ENCODE measurements around the gene RIPOR3.
"Not testable (repeated sequence)": the region's sequence is repeated elsewhere in the genome, so short reads cannot be mapped to it uniquely, and the experiment has no call there.

RIPOR3 gene

DNA sequence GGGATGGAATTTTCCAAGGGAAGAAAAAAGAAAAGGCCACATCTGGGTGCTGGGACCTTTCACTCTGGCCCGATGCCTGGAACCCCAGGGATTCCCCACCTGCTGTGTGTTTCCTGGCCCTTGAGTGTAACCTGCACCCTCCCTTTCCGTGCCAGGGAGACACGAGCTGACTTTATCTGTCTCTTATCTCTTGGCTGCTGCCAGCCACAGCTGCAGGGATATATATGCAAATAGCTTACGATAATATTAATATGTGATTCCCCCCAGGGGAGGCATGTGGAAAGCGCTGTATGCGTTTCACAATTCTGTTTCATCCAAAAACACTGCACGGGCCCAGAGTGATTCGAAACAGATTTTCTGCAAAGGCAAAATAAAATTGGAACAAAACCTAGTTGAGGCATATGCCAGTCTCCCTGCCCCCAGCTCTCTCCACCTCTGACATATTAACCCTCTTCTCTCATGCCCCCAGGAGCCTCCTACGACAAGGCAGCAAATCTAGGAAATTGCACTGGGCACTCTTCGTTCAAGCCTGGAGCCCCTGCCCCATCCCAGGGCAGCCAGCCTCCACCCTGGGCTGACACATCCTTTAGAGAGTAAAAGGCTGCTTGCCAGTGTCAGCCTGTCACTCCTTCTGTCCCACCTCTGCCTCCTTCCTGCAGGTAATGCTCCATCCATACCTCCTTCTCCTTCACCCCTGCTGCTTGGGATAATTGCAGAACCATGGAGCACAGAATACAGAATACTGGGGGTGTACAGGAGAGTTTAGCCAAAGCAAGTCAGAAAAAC lies 1.3 kb downstream of the RIPOR3 start:
- DNase-seq = peak in 1 of 42 donors; percentile 15
- intact Hi-C loops (cut with DNase I) = no loop called here

DNA sequence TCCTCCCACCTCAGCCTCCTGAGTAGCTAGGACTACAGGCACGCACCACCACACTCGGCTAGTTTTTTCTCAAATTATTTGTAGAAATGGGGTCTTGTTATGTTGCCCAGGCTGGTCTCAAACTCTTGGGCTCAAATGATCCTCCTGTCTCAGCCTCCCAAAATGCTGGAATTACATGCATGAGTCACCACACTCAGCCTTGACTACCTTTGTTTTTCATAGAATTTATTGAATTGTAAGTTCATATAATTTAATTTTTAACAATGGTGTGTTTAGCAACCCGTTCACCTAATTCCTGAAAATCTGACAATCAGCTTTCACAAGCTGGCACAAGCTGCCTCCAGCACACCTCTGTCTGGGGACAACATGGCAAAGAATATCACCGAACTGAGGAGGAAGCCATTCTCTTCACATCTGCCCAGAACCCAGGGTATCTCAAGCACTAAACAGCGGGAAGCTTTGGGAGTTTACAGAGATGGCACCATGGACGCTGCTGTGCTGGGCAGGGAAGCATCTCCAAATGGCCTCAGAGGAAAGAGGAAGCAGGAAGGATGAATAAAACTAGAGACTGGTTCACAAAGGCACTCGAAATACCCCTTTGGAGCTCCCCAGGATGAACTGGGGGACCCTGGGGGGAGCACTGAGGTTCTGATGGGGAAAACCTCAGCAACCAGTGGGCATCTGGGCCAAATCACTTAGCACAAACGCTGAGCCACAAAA lies 2.9 kb downstream of the RIPOR3 start:
- intact Hi-C loops (cut with DNase I) = no loop called here
- DNase-seq = no peak

DNA sequence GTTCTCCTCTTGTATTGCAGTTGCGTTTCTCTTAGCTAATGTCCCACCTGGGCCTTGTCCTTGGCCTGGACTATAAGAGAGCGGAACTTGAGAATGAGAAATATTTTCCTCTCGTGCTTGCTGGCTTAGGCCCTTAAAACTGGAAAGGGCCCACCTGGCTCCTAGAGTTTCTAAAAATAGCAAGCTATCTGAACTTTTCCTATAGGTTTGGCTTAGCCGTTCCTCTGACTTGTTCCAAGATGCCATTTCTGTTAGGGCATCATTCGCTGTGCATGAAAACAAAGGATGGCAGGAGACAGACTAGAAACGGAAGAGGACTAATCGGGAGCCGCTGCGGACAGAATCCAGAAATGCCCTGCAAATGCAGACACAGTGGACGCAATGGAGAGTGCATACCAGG lies 4.5 kb downstream of the RIPOR3 start:
- intact Hi-C loops (cut with DNase I) = no loop called here
- no peak for DNase-seq

DNA sequence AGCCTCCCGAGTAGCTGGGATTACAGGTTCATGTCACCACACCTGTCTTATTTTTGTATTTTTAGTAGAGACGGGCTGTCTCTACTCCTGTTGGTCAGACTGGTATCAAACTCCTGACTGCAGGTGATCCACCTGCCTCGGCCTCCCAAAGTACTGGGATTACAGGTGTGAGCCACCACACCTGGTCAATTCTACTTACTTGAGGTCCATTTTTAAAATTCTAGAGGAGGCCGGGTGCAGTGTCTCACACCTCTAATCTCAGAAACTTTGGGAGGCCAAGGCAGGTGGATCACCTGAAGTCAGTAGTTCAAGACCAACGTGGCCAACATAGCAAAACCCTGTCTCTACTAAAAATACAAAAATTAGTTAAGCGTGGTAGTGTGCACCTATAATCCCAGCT lies 7.8 kb downstream of the RIPOR3 start:
- DNase-seq = no peak
- intact Hi-C loops (cut with DNase I) = no loop called here

DNA sequence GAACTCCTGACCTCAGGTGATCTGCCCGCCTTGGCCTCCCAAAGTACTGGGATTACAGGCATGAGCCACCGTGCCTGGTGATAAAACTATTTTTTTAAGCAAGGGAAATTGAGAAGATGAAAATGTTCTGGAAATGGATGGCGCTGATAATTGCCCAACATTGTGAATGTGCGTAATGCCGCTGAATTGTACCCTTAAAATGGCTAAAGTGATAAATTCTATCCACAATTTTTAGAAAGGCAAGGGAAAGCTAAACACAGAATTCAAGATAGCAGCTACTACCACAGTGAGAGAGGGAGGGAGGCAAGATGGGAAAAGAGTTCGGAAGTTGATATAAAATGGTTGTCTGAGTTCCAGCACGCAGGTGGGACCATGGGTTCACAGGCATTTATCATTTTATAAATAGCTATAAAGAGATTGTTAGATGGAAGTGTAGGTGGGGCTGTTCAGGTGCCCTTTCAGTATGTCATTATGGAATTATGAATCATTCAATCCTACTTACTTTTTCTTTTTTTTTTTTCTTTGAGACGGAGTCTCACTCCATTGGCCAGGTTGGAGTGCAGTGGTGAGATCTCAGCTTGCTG lies 8.3 kb downstream of the RIPOR3 start:
- intact Hi-C loops (cut with DNase I) = no loop called here

DNA sequence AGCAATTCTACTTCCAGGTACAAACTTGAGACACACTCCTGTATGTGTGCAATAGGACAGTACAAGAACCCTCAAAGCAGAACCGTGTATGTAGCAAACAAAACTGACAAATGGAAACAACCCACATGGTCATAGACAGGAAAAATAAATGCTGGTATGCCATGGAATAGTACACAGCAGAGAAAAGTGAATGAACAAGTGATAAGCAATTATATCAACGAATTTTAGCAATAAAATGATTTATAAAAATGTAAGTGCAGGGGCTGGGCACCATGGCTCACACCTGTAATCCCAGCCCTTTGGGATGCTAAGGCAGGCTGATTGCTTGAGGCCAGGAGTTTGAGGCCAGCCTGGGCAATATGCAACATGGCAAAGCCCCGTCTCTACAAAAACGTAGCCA lies 9.3 kb downstream of the RIPOR3 start:
- intact Hi-C loops (cut with DNase I) = no loop called here
- no peak for DNase-seq

More for the DNA sequence above, 8.3 kb downstream of the RIPOR3 start:
- DNase-seq = peak in 12 of 42 donors; percentile 7 to 68 (median 35)

DNA sequence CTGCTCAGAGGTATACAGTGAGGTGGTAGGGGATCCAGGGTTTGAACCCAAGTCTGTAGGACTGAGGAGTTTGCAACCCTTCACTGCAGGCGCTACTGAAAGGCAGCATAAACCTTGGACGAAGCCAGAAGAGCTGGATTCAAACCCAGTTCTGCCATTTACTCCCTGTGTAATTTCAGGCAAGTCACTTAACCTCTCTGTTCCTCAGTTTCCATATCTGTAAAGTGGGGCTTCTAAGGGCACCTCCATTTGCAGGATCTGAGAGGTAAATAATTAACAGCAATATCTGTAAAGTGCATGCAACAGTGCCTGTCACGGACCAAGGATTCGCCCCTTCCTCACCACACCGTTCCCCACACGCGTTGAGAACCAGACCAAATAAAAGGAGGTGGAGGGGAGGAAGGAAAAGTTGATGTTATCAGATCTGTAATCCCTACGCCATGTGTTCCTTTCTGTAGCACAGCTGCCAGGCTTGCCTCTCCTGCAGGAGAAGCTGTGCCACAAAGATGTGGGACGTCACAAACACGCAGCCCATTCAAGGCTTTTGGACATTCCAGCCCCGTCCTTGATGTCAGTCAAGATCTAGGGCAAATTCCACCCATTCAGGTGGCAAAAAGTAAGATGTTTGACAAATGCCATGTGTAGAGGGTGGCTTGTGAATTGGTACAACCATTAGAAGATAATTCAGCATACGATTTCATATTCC lies 9.8 kb downstream of the RIPOR3 start:
- intact Hi-C loops (cut with DNase I) = no loop called here
- DNase-seq = no peak

DNA sequence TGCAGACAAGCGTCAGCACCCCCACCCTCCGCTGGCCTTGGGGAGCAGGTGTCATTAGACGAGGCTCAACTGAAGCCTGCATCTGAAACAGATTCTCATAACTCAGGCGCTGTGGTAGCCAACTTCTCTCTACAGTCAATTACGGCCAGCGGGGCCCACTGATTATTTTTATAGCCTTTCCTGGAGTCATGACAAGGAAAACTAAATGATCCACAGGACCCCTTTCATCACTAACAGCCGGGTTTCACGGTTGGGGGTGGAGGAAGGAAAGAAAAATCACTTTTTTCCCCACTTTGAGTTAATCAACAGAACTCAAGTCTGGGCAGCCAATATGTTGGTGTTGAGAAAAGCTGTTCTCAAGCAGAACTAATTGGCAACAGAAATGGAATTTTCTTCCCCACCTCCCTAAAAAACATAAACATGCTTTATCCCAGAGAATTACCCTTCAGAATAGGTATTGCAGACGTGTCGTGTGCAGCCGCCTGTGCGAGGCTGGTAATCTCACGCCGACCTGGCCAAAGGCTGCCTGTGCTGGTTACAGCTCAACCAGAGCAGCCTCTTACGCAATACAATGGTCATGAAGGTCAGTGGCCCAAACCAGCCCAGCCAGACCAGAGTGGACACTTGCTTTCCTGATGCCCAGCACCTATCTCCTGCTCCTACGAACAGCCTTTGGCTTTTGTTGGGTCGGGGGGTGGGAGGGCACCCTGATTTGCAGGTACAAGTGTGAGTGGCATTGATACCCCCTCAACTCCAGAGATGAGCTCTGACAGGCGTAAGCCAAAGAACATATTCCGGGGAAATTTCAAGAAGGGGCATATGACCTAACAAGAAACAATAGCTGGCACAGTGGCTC lies 11.0 kb downstream of the RIPOR3 start:
- intact Hi-C loops (cut with DNase I) = no loop called here
- no peak for DNase-seq

DNA sequence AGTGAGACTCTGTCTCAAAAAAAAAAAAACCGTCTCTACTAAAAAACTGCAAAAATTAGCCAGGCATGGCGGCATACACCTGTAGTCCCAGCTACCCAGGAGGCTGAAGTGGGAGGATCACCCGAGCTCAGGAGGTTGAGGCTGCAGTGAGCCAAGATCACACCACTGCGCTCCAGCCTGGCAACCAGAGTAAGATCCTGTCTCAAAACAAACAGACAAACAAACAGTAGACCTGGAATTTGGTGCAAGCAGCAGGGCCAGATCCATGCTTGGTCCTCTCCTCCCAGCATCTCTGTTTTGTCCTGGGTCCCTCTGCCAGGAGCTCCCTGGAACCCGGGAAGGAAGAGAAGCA lies 11.6 kb downstream of the RIPOR3 start:
- intact Hi-C loops (cut with DNase I) = no loop called here
- no peak for DNase-seq

DNA sequence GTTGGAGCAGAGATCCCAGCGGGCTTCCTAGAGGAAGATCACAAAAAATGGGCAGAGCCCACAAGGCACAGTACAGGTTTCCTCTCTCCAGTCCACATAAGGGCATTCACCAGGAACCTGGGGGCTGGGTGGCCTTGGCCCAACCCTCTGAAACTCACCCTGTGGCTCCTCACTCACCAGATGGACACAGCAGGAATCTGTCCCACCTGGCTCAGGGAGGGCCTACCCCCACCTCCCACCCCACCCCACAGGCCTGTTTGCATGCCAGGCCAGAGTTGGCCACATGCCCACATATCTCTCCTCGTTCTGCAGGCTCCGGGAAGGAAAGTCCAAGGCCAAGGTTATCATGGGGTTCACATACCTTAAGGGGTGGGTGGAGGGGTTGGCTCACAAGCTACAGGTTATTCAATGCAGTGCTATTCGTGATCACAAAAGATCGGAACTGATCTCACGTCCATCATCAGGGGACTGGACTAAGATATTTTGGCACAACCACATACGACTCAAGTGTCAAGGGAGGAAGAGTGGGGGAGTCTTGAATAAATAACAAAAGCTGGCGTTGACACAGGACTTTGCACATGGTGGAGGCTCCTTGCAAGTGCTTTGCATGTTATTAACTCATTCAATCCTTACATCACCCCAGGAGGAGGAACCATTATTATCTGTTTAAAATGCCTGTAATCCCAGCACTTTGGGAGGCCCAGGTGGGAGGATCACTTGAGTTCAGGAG lies 13.0 kb downstream of the RIPOR3 start:
- DNase-seq = no peak
- intact Hi-C loops (cut with DNase I) = no loop called here

DNA sequence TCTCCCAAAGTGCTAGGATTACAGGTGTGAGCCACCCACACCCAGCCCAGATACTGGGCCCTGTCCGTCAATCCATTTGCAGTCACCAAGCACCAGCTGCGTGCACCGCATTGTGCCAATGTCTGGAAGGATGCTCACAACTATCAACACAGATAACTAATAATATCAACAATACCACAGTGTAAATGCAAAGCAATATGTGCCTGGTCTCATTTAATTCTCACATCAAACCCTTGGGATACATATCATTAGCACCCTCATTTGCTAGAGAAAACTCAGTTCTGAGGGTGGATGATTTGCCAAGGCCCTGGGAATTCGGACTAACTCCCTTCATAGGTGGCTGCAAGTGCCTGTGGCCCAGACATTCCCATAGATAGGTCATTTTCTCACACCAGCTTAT lies 14.5 kb downstream of the RIPOR3 start:
- no peak for DNase-seq
- intact Hi-C loops (cut with DNase I) = no loop called here

DNA sequence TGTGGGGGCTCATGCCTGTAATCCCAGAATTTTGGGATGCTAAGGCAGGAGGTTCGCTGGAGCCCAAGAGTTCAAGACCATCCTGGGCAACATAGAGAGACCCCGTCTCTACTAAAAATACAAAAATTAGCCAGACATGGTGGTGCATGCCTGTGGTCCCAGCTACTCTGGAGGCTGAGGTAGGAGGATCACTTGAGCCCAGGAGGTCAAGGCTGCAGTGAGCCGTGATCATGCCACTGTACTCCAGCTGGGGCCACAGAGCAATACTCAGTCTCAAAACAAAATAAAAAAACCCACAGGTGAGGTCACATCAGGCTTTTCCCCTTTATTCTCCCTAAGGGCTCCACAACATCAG lies 15.0 kb downstream of the RIPOR3 start:
- intact Hi-C loops (cut with DNase I); DNase-seq: not testable (repeated sequence)

DNA sequence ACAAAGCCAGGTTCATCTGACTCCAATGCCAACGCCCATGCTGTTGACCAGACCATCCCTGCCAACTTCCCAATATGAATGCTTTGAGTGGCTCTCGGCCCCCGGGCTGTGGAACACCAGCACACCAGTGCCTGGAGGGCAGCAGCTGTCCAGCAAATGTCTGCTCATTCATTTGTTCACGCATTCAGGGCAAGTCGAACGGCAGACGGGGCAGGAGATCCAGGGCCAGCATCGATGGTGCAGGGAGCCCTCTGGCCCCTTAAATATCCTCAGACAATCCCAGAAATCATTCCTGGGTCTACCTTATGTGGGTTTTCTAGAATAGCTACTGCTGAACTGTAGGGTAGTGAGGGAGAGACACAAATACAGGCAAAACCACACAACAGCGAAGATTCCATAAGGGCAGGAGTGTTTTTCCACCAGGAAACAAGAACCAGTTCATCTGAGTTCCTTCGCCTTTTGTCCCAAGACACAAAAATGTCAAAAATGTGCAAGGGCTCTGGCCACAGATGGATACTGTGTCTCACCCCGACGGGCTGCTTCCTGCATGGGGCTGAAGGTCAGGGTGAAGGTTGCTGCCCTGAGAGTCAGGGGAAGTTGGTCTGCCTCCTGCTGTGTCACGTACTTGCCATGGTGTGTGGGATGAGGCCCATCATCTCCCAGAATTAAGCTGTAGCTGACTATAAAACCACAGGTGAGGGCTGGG lies 15.5 kb downstream of the RIPOR3 start:
- intact Hi-C loops (cut with DNase I) = no loop called here
- no peak for DNase-seq

DNA sequence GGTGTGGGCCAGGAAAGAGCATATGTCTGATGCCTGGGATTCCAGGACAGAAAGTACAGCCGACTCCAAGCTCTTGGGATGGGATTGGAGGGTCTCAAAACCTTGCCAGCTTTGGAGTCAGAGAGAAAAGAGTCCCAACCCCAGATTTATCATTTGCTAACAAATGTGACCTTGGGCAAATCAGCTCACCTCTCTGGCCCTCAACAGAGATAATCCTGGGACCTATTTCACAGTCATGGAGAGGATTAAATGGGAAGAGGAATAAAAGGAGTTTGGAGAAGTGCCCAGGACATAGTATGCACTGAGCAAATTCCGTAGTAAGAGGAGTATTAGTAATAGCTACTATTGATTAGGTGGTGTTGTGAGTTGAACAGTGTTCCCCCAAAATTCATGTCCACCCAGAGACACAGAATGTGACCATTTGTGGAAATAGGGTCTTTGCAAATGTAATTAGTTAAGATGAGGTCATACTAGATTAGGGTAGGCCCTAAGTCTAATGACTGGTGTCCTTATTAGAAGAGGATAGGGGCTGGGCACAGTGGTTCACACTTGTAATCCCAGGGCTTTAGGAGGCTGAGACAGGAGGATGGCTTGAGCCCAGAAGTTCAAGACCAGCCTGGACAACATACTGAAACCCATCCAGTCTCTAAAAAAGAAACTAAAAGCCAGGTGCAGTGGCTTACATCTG lies 17.1 kb downstream of the RIPOR3 start:
- DNase-seq = no peak
- intact Hi-C loops (cut with DNase I) = no loop called here

DNA sequence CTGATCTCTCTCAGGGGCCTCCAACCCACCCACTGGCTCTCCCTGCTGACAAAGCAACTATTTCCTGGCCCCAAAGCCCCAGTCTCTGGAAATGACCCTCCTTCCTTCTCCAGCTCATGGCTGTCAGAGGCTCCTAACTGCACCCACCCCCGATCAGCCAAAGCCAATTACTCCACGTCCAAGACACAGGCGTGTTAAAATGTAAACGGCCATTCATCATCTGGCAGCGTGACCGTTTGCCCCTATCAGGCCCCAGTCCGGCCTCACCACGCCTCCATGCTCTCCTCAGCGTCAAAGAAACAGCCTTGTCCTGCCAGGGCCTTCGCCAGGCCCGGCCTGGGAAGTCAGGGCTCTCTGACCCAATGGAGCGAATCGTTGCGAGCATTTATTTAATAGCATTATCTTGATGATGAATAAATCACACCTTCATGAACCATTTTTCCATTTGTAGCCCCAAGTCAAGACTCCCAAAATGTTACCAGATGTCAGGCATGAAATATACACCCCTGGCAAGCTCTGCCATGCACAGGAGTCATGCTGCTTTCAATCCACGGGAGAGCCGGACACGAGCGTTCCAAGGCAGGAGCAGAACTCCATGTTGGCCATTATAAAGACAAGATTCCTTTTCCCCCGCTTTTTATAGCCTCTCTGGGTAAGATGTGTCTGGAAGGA lies 17.7 kb downstream of the RIPOR3 start:
- intact Hi-C loops (cut with DNase I) = no loop called here
- no peak for DNase-seq

DNA sequence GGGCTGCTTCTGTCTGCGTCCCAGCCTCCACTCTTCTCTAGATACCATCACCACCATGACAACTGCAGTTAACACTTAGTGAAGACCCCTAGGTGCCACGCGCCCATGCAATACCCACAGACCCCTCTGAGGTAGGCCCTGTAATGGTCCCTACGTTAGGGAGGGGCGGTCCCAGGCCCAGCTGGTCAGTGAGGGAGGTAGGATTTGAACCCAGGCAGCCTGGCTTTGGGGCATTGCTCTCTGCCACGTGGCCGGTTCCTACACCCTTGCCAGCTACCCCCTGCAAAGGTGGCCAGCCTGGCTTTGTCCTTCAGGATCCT lies 18.2 kb downstream of the RIPOR3 start:
- intact Hi-C loops (cut with DNase I) = no loop called here

More for the DNA sequence above, 18.2 kb downstream of the RIPOR3 start:
- no peak for DNase-seq
